SK-N-SH (cell line): ENCODE results near the gene ATE1.

Experiments used
- EZH2phosphoT487 ChIP-seq: fragments of 200-600 bp; sonication (generic); IDR thresholded peaks from 2 replicates; pipeline ENCODE4 v1.6.1; 2017; ENCODE audit warnings: low read depth, mixed run types, mild to moderate bottlenecking, antibody characterized with exemption, moderate library complexity, borderline replicate concordance
- FOXJ3 ChIP-seq: sonication (generic); formaldehyde crosslinking; IDR thresholded peaks from 2 replicates; pipeline ENCODE4 v1.5.1; 2020; ENCODE audit warnings: mild to moderate bottlenecking, missing genetic modification reagents
- GABPA ChIP-seq: IDR thresholded peaks from 2 replicates; pipeline ENCODE4 v1.4.0; 2012; ENCODE audit warnings: low read depth, mild to moderate bottlenecking
- JUND ChIP-seq: IDR thresholded peaks from 2 replicates; pipeline ENCODE4 v1.4.0; 2012
- NFIC ChIP-seq: IDR thresholded peaks from 2 replicates; pipeline ENCODE4 v1.4.0; 2012; ENCODE audit warnings: borderline replicate concordance
- RFX5 ChIP-seq: IDR thresholded peaks from 2 replicates; pipeline ENCODE4 v1.6.1; 2012; ENCODE audit warnings: mild to moderate bottlenecking, improper control_type of control experiment, low read length
- SMC3 ChIP-seq: IDR thresholded peaks from 2 replicates; pipeline ENCODE4 v1.6.1; 2012; ENCODE audit warnings: low read depth, low read length, improper control_type of control experiment
- TF ChIP-seq, protein P1 (sequence below): fragments of 200-600 bp; sonication (generic); IDR thresholded peaks from 2 replicates; pipeline ENCODE4 v1.6.1; 2017; ENCODE audit warnings: antibody characterized with exemption, mild to moderate bottlenecking, moderate library complexity
- TF ChIP-seq, protein P2 (sequence below): fragments of 150-350 bp; IDR thresholded peaks from 2 replicates; pipeline ENCODE4 v1.6.1; 2016; ENCODE audit warnings: mild to moderate bottlenecking, low read depth, low read length
- TF ChIP-seq, protein P3 (sequence below): IDR thresholded peaks from 2 replicates; pipeline ENCODE4 v1.4.0; 2012; ENCODE audit warnings: low read depth, borderline replicate concordance
- TF ChIP-seq, protein P4 (sequence below): IDR thresholded peaks from 2 replicates; pipeline ENCODE4 v1.4.0; 2012; ENCODE audit warnings: low read depth

DNA sequence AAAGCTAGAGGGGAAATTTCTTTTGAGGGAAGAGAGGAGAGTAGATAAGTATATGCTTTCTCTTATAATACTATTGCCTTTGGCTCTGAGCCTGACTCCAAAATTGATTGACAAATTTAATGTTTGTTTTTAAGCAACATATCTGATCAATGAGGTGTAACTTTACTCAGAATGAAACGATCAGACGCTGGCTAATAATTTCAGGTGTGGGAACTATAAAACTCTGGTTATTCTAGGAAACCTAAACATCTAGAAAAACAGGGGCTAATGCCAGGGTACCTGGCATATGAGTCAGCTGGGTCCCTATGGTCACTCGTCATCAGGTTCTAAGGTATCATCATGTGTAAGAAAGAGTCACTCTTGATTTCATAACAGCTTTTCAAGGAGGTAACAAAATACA lies 139.7 kb downstream of the ATE1 start:
- TF ChIP-seq, protein P1, sequence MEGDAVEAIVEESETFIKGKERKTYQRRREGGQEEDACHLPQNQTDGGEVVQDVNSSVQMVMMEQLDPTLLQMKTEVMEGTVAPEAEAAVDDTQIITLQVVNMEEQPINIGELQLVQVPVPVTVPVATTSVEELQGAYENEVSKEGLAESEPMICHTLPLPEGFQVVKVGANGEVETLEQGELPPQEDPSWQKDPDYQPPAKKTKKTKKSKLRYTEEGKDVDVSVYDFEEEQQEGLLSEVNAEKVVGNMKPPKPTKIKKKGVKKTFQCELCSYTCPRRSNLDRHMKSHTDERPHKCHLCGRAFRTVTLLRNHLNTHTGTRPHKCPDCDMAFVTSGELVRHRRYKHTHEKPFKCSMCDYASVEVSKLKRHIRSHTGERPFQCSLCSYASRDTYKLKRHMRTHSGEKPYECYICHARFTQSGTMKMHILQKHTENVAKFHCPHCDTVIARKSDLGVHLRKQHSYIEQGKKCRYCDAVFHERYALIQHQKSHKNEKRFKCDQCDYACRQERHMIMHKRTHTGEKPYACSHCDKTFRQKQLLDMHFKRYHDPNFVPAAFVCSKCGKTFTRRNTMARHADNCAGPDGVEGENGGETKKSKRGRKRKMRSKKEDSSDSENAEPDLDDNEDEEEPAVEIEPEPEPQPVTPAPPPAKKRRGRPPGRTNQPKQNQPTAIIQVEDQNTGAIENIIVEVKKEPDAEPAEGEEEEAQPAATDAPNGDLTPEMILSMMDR: no peak
- TF ChIP-seq, protein P2, sequence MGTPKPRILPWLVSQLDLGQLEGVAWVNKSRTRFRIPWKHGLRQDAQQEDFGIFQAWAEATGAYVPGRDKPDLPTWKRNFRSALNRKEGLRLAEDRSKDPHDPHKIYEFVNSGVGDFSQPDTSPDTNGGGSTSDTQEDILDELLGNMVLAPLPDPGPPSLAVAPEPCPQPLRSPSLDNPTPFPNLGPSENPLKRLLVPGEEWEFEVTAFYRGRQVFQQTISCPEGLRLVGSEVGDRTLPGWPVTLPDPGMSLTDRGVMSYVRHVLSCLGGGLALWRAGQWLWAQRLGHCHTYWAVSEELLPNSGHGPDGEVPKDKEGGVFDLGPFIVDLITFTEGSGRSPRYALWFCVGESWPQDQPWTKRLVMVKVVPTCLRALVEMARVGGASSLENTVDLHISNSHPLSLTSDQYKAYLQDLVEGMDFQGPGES: no peak
- TF ChIP-seq, protein P3, sequence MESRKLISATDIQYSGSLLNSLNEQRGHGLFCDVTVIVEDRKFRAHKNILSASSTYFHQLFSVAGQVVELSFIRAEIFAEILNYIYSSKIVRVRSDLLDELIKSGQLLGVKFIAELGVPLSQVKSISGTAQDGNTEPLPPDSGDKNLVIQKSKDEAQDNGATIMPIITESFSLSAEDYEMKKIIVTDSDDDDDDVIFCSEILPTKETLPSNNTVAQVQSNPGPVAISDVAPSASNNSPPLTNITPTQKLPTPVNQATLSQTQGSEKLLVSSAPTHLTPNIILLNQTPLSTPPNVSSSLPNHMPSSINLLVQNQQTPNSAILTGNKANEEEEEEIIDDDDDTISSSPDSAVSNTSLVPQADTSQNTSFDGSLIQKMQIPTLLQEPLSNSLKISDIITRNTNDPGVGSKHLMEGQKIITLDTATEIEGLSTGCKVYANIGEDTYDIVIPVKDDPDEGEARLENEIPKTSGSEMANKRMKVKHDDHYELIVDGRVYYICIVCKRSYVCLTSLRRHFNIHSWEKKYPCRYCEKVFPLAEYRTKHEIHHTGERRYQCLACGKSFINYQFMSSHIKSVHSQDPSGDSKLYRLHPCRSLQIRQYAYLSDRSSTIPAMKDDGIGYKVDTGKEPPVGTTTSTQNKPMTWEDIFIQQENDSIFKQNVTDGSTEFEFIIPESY: no peak
- no peak for TF ChIP-seq NFIC
- no peak for TF ChIP-seq RFX5
- TF ChIP-seq GABPA: no peak
- TF ChIP-seq JUND: no peak
- TF ChIP-seq FOXJ3: no peak
- TF ChIP-seq, protein P4, sequence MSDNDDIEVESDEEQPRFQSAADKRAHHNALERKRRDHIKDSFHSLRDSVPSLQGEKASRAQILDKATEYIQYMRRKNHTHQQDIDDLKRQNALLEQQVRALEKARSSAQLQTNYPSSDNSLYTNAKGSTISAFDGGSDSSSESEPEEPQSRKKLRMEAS: no peak
- TF ChIP-seq EZH2phosphoT487: no peak
- TF ChIP-seq SMC3: no peak
